GM18517 (cell line): ENCODE results near the gene ADAMTSL1.

ENCODE experiments used
- ATAC-seq: cut with Tn5 transposase; IDR thresholded peaks from one replicate; pipeline ENCODE4 v1.9.1; 2021; ENCODE audit warnings: mild to moderate bottlenecking, moderate library complexity; ENCODE audit not compliant: unreplicated experiment

Gene ADAMTSL1

GRCh38 chr9:18459962-18460584, 13.9 kb upstream of the ADAMTSL1 start:
- no peak for ATAC-seq

- ATAC-seq, result no peak
These were observed 12.5 kb upstream of the ADAMTSL1 start for GRCh38 chr9:18461496-18461895.

- ATAC-seq, result no peak
These were observed 10.0 kb upstream of the ADAMTSL1 start for GRCh38 chr9:18463991-18464390.

GRCh38 chr9:18466101-18466500, 7.9 kb upstream of the ADAMTSL1 start:
- ATAC-seq, result no peak

GRCh38 chr9:18467696-18468095, 6.3 kb upstream of the ADAMTSL1 start:
- no peak for ATAC-seq

GRCh38 chr9:18472435-18472834, 1.5 kb upstream of the ADAMTSL1 start:
- no peak for ATAC-seq

GRCh38 chr9:18472841-18473251, 1.1 kb upstream of the ADAMTSL1 start:
- no peak for ATAC-seq

- ATAC-seq, result no peak
These were observed 830 bp downstream of the ADAMTSL1 start for GRCh38 chr9:18474783-18475182.

GRCh38 chr9:18477121-18477660, 3.2 kb downstream of the ADAMTSL1 start:
- ATAC-seq, result no peak

- no peak for ATAC-seq
These were observed 3.8 kb downstream of the ADAMTSL1 start for GRCh38 chr9:18477719-18478118.

- no peak for ATAC-seq
These were observed 4.8 kb downstream of the ADAMTSL1 start for GRCh38 chr9:18478501-18479361.

- no peak for ATAC-seq
These were observed 5.5 kb downstream of the ADAMTSL1 start for GRCh38 chr9:18479405-18479804.

- ATAC-seq, result no peak
These were observed 6.7 kb downstream of the ADAMTSL1 start for GRCh38 chr9:18480662-18481093.

GRCh38 chr9:18482371-18482770, 8.4 kb downstream of the ADAMTSL1 start:
- ATAC-seq, result no peak

GRCh38 chr9:18485714-18486113, 11.8 kb downstream of the ADAMTSL1 start:
- no peak for ATAC-seq

GRCh38 chr9:18487611-18488010, 13.7 kb downstream of the ADAMTSL1 start:
- no peak for ATAC-seq

- no peak for ATAC-seq
These were observed 14.9 kb downstream of the ADAMTSL1 start for GRCh38 chr9:18488886-18489285.

- ATAC-seq, result no peak
These were observed 15.9 kb downstream of the ADAMTSL1 start for GRCh38 chr9:18489861-18490260.

GRCh38 chr9:18490641-18491370, 16.9 kb downstream of the ADAMTSL1 start:
- no peak for ATAC-seq

- no peak for ATAC-seq
These were observed 18.7 kb downstream of the ADAMTSL1 start for GRCh38 chr9:18492612-18493011.

- no peak for ATAC-seq
These were observed 19.6 kb downstream of the ADAMTSL1 start for GRCh38 chr9:18493451-18493993.
